ENCODE results near the gene SH3RF3.

DNA sequence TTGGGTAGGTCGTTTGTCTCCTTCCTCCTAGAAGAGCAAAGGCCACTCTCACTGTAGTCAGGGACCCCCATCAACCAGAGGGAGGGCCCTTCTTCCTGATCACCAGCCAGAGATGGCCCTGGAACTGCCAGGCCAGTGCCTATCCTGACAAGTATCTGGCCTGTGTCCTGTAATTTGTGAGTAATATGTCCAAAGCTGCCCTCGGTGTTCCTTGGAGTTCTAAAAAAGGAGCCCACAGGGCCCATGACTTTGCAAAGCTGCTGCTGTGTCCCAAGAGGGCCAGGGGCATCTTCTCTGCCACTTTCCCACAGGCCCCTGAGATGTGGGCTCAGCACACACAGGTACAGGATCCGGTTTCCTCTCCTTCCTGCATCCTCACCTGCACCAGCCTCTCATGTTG lies 272.4 kb downstream of the SH3RF3 start:
- TF ChIP-seq, protein P1, sequence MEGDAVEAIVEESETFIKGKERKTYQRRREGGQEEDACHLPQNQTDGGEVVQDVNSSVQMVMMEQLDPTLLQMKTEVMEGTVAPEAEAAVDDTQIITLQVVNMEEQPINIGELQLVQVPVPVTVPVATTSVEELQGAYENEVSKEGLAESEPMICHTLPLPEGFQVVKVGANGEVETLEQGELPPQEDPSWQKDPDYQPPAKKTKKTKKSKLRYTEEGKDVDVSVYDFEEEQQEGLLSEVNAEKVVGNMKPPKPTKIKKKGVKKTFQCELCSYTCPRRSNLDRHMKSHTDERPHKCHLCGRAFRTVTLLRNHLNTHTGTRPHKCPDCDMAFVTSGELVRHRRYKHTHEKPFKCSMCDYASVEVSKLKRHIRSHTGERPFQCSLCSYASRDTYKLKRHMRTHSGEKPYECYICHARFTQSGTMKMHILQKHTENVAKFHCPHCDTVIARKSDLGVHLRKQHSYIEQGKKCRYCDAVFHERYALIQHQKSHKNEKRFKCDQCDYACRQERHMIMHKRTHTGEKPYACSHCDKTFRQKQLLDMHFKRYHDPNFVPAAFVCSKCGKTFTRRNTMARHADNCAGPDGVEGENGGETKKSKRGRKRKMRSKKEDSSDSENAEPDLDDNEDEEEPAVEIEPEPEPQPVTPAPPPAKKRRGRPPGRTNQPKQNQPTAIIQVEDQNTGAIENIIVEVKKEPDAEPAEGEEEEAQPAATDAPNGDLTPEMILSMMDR (IDR thresholded peaks at IDR 0.05) = no peak
- TF ChIP-seq TCF12 (IDR thresholded peaks at IDR 0.05) (no peak), POLR2AphosphoS5 (IDR thresholded peaks at IDR 0.05; ENCODE audit: low read depth, low read length) (no peak), PBX3 (IDR thresholded peaks at IDR 0.05) (no peak), RFX5 (IDR thresholded peaks at IDR 0.05; ENCODE audit: low read length) (no peak), YY1 (IDR thresholded peaks at IDR 0.05; ENCODE audit: low read depth) (no peak)
- TF ChIP-seq, protein P2, sequence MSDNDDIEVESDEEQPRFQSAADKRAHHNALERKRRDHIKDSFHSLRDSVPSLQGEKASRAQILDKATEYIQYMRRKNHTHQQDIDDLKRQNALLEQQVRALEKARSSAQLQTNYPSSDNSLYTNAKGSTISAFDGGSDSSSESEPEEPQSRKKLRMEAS (IDR thresholded peaks at IDR 0.05; ENCODE audit: low read depth) = no peak
- TF ChIP-seq, protein P3, sequence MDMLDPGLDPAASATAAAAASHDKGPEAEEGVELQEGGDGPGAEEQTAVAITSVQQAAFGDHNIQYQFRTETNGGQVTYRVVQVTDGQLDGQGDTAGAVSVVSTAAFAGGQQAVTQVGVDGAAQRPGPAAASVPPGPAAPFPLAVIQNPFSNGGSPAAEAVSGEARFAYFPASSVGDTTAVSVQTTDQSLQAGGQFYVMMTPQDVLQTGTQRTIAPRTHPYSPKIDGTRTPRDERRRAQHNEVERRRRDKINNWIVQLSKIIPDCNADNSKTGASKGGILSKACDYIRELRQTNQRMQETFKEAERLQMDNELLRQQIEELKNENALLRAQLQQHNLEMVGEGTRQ (IDR thresholded peaks at IDR 0.05; ENCODE audit: borderline replicate concordance, low read depth, low read length) = no peak

All from SK-N-SH (cell line).